AG08395 (cell line): ENCODE measurements around the gene ALDH8A1.

Experiments used
- DNase-seq: peaks from one replicate; pipeline ENCODE4 v3.0.0; 2012; ENCODE audit warnings: mixed read lengths, low spot score

Gene ALDH8A1

GRCh38 chr6:134951494-134952263 lies 1.8 kb upstream of the ALDH8A1 start:
- DNase-seq, result no peak

- no peak for DNase-seq
These were observed 581 bp upstream of the ALDH8A1 start for GRCh38 chr6:134950482-134950881.

- DNase-seq, result no peak
These were observed 1.2 kb downstream of the ALDH8A1 start for GRCh38 chr6:134948691-134949090.

GRCh38 chr6:134948142-134948541 lies 1.8 kb downstream of the ALDH8A1 start:
- DNase-seq, result no peak

- no peak for DNase-seq
These were observed 4.9 kb downstream of the ALDH8A1 start for GRCh38 chr6:134945045-134945444.

GRCh38 chr6:134943522-134944111 lies 6.3 kb downstream of the ALDH8A1 start:
- no peak for DNase-seq

GRCh38 chr6:134938896-134939295 lies 11.0 kb downstream of the ALDH8A1 start:
- DNase-seq, result no peak

- peak; percentile 16 for DNase-seq
These were observed 12.5 kb downstream of the ALDH8A1 start for GRCh38 chr6:134937426-134937825.

GRCh38 chr6:134936931-134937330 lies 13.0 kb downstream of the ALDH8A1 start:
- peak; percentile 66 for DNase-seq

- no peak for DNase-seq
These were observed 13.4 kb downstream of the ALDH8A1 start for GRCh38 chr6:134936476-134936875.

- no peak for DNase-seq
These were observed 15.0 kb downstream of the ALDH8A1 start for GRCh38 chr6:134934793-134935485.

GRCh38 chr6:134932535-134933470 lies 17.1 kb downstream of the ALDH8A1 start:
- no peak for DNase-seq

- no peak for DNase-seq
These were observed 17.8 kb downstream of the ALDH8A1 start for GRCh38 chr6:134932098-134932497.

GRCh38 chr6:134930463-134930862 lies 19.4 kb downstream of the ALDH8A1 start:
- no peak for DNase-seq

GRCh38 chr6:134928151-134928900 lies 21.6 kb downstream of the ALDH8A1 start:
- no peak for DNase-seq

- DNase-seq, result no peak
These were observed 24.1 kb downstream of the ALDH8A1 start for GRCh38 chr6:134925800-134926199.

- no peak for DNase-seq
These were observed 28.1 kb downstream of the ALDH8A1 start for GRCh38 chr6:134921721-134922261.

- no peak for DNase-seq
These were observed 28.6 kb downstream of the ALDH8A1 start for GRCh38 chr6:134921276-134921675.

GRCh38 chr6:134920422-134920821 lies 29.5 kb downstream of the ALDH8A1 start:
- DNase-seq, result no peak

GRCh38 chr6:134918418-134918961 lies 31.4 kb downstream of the ALDH8A1 start:
- DNase-seq, result no peak

GRCh38 chr6:134911547-134911946 lies 38.4 kb downstream of the ALDH8A1 start:
- DNase-seq, result peak; percentile 54
